PC-9 (cell line): ENCODE measurements around the gene C17orf67. TPM values are rescaled to one million over a fixed set of nuclear protein-coding genes. Genes with fewer than 3 reads are reported as not detected.

Experiments used
- BruUV-seq: library from RNA; stranded (reverse); fragments of 400-500 nt; replicated peaks from 2 replicates; lab custom pipeline; 2021; lab: Mats Ljungman, UMichigan
- CTCF ChIA-PET: fragments of 300-600 bp; sonication (Branson Sonifier 250); formaldehyde crosslinking; loops from one replicate; lab custom pipeline; 2022; ENCODE audit warnings: antibody characterized with exemption; lab: Charles Lee
- POLR2A ChIA-PET: fragments of 300-600 bp; sonication (Branson Sonifier 250); formaldehyde crosslinking; loops from one replicate; lab custom pipeline; 2022; ENCODE audit warnings: antibody characterized with exemption; ENCODE audit not compliant: unreplicated experiment; lab: Charles Lee
- DNase-seq, 2 experiments: peaks; one replicate each; pipeline versions ENCODE4 v3.0.0 to v3.0.0-alpha.2; 2015 to 2022; ENCODE audit warnings: mixed read lengths in 1 of 2
- H2AFZ ChIP-seq: fragments of 200-600 bp; sonication (generic); 2 replicates; pipeline ENCODE4 v1.8.1; 2017; ENCODE audit warnings: antibody characterized with exemption
- H3F3A ChIP-seq: fragments of 200-600 bp; sonication (generic); 2 replicates; pipeline ENCODE4 v1.8.1; 2017; ENCODE audit warnings: antibody characterized with exemption, mild to moderate bottlenecking, low read depth; ENCODE audit not compliant: insufficient read depth
- H3K27ac ChIP-seq: fragments of 200-600 bp; sonication (generic); 2 replicates; pipeline ENCODE4 v1.6.1; 2016; ENCODE audit warnings: mixed run types
- H3K27me3 ChIP-seq: fragments of 200-600 bp; sonication (generic); 2 replicates; pipeline ENCODE4 v1.6.1; 2016; ENCODE audit warnings: low read depth, mixed run types; ENCODE audit not compliant: insufficient read depth
- H3K36me3 ChIP-seq: fragments of 200-600 bp; sonication (generic); 2 replicates; pipeline ENCODE4 v1.6.1; 2016; ENCODE audit warnings: low read depth, mixed run types
- H3K4me1 ChIP-seq: fragments of 200-600 bp; sonication (generic); replicated peaks from 2 replicates; pipeline ENCODE4 v1.6.1; 2016; ENCODE audit warnings: mixed run types; ENCODE audit not compliant: insufficient read depth
- H3K4me2 ChIP-seq: fragments of 200-600 bp; sonication (generic); 2 replicates; pipeline ENCODE4 v1.6.1; 2017; ENCODE audit warnings: mixed run types
- H3K4me3 ChIP-seq: fragments of 200-600 bp; sonication (generic); 2 replicates; pipeline ENCODE4 v1.6.1; 2016; ENCODE audit warnings: mixed run types
- H3K79me2 ChIP-seq: fragments of 200-600 bp; sonication (generic); 2 replicates; pipeline ENCODE4 v1.6.1; 2017; ENCODE audit warnings: low read depth, mixed run types
- H3K9me2 ChIP-seq: fragments of 200-600 bp; sonication (generic); 2 replicates; pipeline ENCODE4 v1.8.1; 2017; ENCODE audit warnings: mild to moderate bottlenecking; ENCODE audit not compliant: insufficient read depth
- H3K9me3 ChIP-seq: fragments of 200-600 bp; sonication (generic); 2 replicates; pipeline ENCODE4 v1.8.1; 2016; ENCODE audit warnings: low read depth; ENCODE audit not compliant: insufficient read depth
- H4K20me1 ChIP-seq: fragments of 200-600 bp; sonication (generic); 2 replicates; pipeline ENCODE4 v1.8.1; 2017; ENCODE audit not compliant: insufficient read depth
- EZH2 ChIP-seq: fragments of 200-600 bp; sonication (generic); IDR thresholded peaks from 2 replicates; pipeline ENCODE4 v1.8.0; 2017; ENCODE audit warnings: antibody characterized with exemption, low read depth
- intact Hi-C: fragments of 100-400 bp; cut with micrococcal nuclease; formaldehyde crosslinking; loops from one replicate; pipeline ENCODE4 v1.10.0; 2022; ENCODE audit not compliant: unreplicated experiment
- total RNA-seq: library from RNA; stranded (reverse); gene quantifications from 2 replicates; pipeline ENCODE4 v1.2.3, GENCODE V29; 2021
- TF ChIP-seq, protein P1 (sequence below): fragments of 200-600 bp; sonication (generic); conservative IDR thresholded peaks from 2 replicates; pipeline ENCODE4 v1.6.1; 2017; ENCODE audit warnings: mixed run types, antibody characterized with exemption, mild to moderate bottlenecking, moderate library complexity

Gene C17orf67
- total RNA-seq, 1 experiment from 2014 or later: 4.3 TPM

DNA sequence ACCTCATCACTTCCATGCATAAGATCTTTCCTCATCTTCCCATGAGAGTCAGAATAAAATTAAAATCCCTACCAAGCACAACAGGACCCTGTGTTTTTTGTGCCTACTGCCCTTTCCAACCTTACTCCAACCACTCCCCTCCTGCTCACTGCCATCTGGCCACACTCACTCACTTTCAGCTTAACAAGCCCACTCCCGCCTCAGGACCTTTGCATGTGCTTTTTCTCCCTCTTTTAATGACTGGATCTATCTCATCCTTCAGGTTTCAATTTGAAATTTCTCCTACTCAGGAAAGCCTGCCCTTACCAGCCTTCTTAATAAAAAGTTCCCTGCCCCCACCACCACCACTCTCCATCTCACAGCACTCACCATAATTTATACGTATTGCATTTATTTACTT lies 14.7 kb downstream of the C17orf67 start:
- Histone ChIP-seq H3K9me2 (no peaks in the 10 kb centered on the region), H3K79me2 (no peaks in the 10 kb centered on the region), H3K36me3 (no peaks in the 10 kb centered on the region), H3K27me3 (no peaks in the 10 kb centered on the region), H3K4me1 (0 out of 2 replicates have a peak, but pooled peaks cover 3% of the 10 kb centered on the region), H2AFZ (no peak overlapping the region), H3K27ac (no peak overlapping the region), H3K4me2 (no peak overlapping the region), H4K20me1 (no peaks in the 10 kb centered on the region), H3K4me3 (no peak overlapping the region), H3K9me3 (no peaks in the 10 kb centered on the region), H3F3A (no peaks in the 10 kb centered on the region)
- ChIA-PET CTCF (interaction anchor here (1.0 to 1.4 kb wide), 6 partner anchors 32 to 187 kb away, joined by 3 to 7 read pairs (median 4); no protein-coding TSS in a partner anchor), POLR2A (interaction anchor here (0.5 kb wide), 1 partner anchor 122 kb away, joined by 3 read pairs; no protein-coding TSS in a partner anchor)
- TF ChIP-seq EZH2: no peak
- BruUV-seq: no TSS peak
- intact Hi-C loops: loop anchor here (1.0 kb wide), 1 partner anchor 121 kb away; no protein-coding TSS in a partner anchor
- DNase-seq: no peak

DNA sequence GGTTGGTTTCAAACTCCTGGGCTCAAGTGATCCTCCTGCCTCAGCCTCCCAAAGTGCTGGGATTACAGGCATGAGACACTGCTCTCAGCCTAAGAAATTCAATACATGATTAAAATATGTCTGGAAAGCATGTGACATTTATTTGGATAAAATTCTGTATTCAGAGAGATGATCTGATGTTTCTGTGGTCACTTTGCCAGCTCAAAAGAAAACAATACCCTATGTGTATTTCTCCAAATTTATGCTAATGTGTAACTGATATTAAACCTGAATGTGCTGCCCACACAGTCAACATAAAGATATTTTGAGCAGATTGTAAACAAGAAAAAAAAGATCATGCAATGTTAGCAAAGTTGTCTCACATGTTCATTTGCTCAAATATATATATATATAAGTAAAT lies 16.7 kb downstream of the C17orf67 start:
- BruUV-seq: no TSS peak
- DNase-seq: no peak
- intact Hi-C loops: no loop called here
- H3F3A ChIP-seq: no peaks in the 10 kb centered on the region
- CTCF ChIA-PET: interaction anchor here (0.7 kb wide), 1 partner anchor 260 kb away, joined by 5 read pairs; no protein-coding TSS in a partner anchor
- no peaks in the 10 kb centered on the region for H3K79me2 ChIP-seq
- no peaks in the 10 kb centered on the region for H3K9me2 ChIP-seq
- POLR2A ChIA-PET: no interaction called here
- no peak overlapping the region for H3K4me3 ChIP-seq
- no peak for TF ChIP-seq EZH2
- TF ChIP-seq, protein P1, sequence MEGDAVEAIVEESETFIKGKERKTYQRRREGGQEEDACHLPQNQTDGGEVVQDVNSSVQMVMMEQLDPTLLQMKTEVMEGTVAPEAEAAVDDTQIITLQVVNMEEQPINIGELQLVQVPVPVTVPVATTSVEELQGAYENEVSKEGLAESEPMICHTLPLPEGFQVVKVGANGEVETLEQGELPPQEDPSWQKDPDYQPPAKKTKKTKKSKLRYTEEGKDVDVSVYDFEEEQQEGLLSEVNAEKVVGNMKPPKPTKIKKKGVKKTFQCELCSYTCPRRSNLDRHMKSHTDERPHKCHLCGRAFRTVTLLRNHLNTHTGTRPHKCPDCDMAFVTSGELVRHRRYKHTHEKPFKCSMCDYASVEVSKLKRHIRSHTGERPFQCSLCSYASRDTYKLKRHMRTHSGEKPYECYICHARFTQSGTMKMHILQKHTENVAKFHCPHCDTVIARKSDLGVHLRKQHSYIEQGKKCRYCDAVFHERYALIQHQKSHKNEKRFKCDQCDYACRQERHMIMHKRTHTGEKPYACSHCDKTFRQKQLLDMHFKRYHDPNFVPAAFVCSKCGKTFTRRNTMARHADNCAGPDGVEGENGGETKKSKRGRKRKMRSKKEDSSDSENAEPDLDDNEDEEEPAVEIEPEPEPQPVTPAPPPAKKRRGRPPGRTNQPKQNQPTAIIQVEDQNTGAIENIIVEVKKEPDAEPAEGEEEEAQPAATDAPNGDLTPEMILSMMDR: no peak
- H3K4me2 ChIP-seq: no peak overlapping the region
- no peaks in the 10 kb centered on the region for H4K20me1 ChIP-seq
- no peak overlapping the region for H2AFZ ChIP-seq
- H3K4me1 ChIP-seq: 0 out of 2 replicates have a peak, but pooled peaks cover 3% of the 10 kb centered on the region
- no peaks in the 10 kb centered on the region for H3K27me3 ChIP-seq
- no peak overlapping the region for H3K27ac ChIP-seq
- H3K9me3 ChIP-seq: no peaks in the 10 kb centered on the region
- H3K36me3 ChIP-seq: no peaks in the 10 kb centered on the region

DNA sequence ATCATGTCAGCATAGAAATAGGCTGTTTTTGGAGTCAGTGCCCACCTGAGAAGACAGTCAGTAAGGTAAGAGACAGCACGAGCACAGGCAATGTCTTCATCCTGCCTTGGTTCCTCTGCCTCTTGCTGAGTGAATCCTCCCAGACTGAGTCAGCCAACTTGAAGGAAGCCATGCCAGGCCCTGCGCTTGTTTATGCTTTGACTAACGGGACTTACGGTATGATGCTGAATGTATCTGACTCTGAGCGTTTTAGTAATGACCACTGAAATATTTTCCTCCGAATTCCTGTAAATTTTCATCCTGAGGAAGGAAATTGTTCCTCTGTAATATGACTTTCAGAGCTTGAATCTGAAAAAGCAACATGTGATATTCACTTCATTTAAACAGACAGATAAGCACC lies 18.0 kb downstream of the C17orf67 start:
- Histone ChIP-seq H4K20me1 (no peaks in the 10 kb centered on the region), H2AFZ (no peak overlapping the region), H3K4me1 (0 out of 2 replicates have a peak, but pooled peaks cover 3% of the 10 kb centered on the region), H3K27ac (no peak overlapping the region), H3K9me3 (no peaks in the 10 kb centered on the region), H3K27me3 (no peaks in the 10 kb centered on the region), H3F3A (no peaks in the 10 kb centered on the region), H3K4me2 (no peak overlapping the region), H3K9me2 (no peaks in the 10 kb centered on the region), H3K79me2 (no peaks in the 10 kb centered on the region), H3K4me3 (no peak overlapping the region), H3K36me3 (no peaks in the 10 kb centered on the region)
- no peak for DNase-seq
- intact Hi-C loops: no loop called here
- POLR2A ChIA-PET: no interaction called here
- TF ChIP-seq EZH2: no peak
- TF ChIP-seq, protein P1: no peak
- CTCF ChIA-PET: no interaction called here
- BruUV-seq: no TSS peak
